NCI-H1092 (cell line): ENCODE data around the gene CIB4.
A peak's percentile ranks its signal among the peaks of the same experiment; 100 is the strongest.

Experiments
- DNase-seq: peaks from one replicate; lab custom pipeline; 2025; lab: John Stamatoyannopoulos, UW

The CIB4 gene

GRCh38 chr2:26640781-26641564 is at the start of gene CIB4:
Gene CIB4 (minus strand): TSS chr2:26641366. CDS start chr2:26641314, 52 bp downstream.
- DNase-seq, result no peak

DNA sequence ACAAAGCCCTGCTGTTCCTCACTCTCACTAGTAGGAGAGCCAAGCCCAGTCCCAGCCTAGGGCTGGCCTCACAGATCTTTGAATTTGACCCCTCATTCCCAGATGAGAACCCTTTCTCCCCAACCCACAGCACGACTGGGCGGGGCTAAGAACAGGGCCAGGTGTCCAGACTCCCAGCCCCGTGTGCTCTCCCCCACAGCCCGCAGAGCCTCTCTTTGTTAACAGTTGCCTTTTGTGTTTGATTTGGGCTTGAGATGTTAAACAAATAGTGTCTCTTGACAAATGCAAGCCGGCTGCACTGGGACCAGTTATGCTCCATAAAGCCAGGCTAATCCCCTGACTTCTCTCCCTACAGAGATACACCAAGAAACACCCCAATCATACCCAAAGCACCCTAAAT is 46.6 kb upstream of the CIB4 start:
- DNase-seq, result peak; percentile 84

DNA sequence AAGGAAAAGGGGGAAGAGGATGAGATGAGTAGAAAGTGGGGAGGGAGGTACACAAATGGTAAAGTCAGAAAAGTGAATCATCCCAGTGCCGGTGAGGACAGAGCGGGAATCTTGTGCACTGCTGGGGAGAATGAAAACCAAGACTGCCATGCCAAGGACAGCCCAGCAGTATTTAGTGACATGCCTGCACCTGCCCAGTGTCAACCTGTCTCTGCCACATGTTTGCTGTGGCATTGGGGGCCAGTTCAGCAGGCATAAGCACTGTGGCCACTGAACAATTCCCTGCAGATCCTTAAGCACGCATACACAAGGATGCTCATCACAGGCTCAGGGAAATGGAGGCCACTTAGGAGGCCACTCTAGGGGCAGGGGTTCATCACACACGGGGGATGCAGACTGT is 46.2 kb upstream of the CIB4 start:
- no peak for DNase-seq

GRCh38 chr2:26685989-26686839 is 45.0 kb upstream of the CIB4 start:
- DNase-seq, result peak; percentile 23

DNA sequence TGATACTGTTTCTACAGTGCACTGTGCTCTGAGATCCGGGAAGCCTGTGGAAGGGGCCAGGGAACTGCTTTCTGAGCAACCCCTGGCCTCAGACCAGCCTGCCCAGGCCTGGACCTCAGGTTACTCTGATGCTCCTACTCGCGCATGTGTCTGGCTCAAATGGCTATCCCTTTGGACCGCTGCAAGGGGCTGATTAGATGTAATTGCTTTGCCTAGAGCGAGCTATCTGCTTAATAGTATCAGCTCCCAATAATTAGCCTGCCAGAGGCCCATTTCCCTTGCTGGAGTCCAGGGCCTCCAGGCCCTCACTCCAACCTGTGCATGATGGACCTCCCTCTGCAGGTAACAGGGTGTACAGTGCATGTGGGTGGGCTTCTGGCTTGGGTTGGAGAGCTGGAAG is 44.2 kb upstream of the CIB4 start:
- no peak for DNase-seq

DNA sequence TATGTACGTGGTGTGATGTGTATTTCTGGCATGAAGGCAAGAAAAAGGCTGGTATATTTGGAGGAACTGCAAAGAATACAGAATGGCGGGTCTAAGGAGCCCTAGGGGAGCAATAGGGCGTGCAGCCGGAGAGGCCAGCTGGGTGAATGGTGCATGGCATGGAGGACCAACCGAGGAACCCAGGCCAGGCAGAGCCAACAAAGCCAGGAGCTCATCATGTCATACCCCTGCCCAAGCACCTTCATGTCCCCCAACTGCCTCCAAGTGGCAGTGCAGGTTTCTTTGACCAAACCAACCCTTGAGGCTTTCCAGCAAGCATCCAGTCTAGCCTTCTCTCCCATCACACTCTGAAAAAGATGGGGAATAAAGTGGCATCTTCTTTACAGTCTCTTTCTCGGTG is 42.4 kb upstream of the CIB4 start:
- no peak for DNase-seq

DNA sequence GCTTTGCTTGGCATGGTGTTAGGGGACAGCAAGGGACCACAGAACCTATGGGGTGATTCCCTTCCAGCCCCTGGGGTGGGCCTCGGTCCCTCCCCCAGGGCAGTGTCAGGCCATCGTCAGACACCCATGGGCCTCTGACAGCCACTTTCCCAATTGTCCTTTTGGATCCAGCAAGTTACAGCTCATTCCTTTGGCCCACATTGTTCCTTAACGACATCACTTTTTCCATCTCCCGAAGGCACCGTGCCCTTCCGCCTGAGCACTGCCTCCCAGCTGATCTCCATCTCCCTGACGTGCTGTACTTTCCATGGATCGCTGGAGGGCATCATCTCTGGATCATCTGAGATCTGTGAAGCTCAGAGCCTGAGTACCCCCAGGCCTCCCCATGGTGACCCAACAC is 41.0 kb upstream of the CIB4 start:
- DNase-seq, result no peak

- DNase-seq, result no peak
These were observed 40.5 kb upstream of the CIB4 start for GRCh38 chr2:26681656-26682055.

DNA sequence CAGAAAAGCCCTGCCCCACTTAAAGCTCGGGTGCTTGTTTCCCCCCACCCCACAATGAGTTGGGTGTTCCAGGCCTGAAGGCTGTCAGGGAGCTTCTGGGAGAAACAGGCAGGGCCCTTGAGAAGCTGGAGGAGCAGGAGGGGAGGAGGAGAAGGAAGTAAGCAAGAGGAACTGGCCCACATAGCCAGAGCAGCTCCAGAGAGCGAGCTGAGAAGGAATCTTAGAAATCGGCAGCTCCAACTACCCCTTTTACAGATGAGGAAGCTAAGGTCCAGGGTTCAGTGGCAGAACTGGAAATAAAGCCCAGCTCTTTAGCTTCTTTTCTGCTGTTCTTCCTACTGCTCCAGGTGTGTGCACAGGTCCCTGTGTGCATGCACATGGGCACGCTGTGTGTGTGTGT is 38.7 kb upstream of the CIB4 start:
- DNase-seq, result no peak

GRCh38 chr2:26678035-26678434 is 36.9 kb upstream of the CIB4 start:
- DNase-seq, result no peak

- DNase-seq, result no peak
These were observed 34.6 kb upstream of the CIB4 start for GRCh38 chr2:26675651-26676255.

GRCh38 chr2:26674771-26675170 is 33.6 kb upstream of the CIB4 start:
- no peak for DNase-seq

DNA sequence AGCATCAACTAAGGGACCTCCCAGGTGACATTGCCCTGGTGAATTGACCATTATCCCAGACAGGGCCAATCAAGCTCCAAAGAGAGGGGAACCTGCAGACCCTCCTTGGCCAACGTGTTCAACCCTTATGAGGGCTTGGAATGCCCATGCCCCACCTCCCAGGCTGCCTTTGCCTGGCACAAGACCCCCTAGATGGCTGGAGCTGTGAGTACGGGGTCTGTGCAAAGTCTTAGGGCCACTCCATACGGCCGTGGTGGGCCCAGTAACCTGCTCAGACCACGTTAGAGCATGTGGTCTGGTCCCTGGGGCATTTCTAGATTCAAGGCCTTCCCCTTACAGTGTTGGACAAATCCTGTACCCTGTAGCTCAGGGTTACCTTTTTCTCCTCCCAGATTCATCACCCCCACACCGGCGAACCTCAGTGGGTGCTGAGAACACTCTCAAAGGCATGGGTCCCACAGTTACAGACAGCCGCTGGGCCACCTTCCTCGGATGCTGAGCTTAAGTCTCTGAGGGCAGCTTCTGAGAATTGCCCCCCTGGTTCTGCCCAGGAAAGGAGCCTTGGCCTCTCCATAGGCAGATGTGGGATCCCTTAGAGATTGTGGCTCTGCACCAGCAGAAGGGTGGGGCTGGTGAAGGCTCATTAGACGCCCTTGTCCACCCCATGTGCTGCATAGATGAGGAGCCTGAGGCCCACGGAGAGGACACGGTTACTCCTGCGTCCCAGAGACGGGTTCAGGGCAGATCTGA is 33.0 kb upstream of the CIB4 start:
- DNase-seq, result no peak

- no peak for DNase-seq
These were observed 31.7 kb upstream of the CIB4 start for GRCh38 chr2:26672818-26673393.

DNA sequence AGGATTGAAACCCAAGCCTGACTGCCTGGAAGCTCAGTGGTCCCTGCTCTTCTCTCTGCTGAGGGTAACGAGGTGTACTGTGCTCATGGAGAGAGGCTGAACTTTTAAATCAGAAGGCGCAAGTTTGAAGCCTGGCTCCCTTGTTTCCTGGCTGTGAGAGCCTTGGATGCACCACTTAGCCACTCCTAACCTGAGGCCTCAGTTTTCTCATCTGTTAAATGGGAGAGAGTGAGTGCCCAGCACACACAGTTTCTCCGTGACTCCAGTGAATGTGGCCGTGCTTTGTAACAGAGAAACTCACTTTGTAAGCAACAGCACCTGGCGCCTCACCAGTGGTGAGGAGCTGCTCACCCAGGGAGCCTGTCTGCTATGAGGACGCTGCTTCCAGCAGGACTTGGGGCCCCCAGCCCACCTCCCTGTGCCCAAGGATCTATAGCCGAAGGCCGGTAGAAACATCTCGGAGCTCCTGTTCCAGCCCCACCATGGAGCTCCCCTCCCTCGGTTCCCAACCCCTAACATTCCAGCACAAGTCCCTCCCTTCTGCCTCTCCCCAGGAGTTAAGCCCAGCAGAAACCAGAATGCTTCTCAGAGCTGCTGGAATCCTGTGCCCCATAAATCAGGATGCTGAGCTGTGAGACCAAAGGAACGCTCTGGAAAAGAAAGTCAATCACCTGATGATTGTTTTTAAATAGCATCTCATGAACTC is 31.1 kb upstream of the CIB4 start:
- no peak for DNase-seq

DNA sequence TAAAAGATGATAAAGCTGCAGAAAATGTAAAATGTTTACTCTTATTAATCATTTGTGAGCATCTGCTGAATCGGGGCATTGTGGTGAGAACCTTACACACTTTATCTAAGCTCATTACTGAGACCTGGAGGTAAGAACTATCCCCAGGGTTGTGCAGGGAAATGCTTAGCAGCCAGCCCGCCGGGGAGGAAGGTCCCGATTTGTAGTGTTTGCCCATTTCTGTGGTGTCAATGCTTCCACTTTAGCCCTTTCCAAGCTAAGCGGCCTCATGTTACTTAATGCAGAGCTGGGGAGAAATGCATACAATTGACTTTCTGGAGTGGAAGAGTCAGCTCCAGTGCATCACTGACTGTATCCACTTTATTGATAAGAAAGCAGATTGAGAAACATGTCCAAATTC is 30.5 kb upstream of the CIB4 start:
- DNase-seq, result no peak

DNA sequence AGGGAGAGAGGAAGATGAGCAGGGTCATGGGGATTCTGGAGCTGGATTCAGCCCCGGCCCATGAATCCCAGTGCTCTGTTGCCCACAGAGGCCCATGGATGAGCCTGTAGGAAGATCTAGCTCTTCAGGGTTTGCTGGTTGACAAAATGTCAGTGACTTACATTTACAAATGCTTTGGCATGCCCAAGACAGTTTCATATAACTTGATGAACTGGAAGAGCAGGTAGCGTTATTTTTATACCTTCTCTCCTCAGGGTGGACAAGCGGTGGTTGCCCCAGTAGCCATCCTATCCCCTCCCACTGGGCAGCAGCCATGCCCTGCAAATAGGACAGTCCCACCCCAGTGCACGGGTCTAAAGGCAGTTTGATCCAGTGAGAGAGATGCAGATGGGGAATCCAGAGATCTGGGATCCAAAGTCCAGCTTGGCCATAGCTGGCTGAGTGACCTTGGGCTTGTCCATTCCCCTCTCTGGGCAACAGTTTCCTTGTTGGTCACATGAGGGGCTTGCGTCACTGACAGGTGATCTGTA is 29.8 kb upstream of the CIB4 start:
- no peak for DNase-seq

DNA sequence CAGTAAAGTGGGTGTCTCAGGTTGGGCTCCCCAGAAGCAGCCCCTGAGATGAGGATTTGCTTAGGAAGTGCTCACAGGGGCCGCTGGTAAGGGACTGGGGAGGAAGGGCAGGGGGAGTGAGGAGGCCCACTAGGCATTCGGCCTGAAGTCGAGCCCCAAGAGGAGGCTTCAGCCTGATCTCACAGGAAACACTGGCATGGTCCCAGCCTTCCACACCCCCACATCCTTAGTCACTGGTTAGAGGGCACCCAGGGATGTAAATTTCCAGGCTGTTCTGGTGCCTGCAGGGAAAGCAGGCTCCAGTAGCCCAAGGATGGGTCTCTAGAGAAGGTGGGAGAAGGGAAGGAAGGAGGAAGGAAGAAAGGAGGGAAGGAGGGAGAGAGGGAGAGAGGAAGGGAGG is 29.0 kb upstream of the CIB4 start:
- DNase-seq, result no peak

DNA sequence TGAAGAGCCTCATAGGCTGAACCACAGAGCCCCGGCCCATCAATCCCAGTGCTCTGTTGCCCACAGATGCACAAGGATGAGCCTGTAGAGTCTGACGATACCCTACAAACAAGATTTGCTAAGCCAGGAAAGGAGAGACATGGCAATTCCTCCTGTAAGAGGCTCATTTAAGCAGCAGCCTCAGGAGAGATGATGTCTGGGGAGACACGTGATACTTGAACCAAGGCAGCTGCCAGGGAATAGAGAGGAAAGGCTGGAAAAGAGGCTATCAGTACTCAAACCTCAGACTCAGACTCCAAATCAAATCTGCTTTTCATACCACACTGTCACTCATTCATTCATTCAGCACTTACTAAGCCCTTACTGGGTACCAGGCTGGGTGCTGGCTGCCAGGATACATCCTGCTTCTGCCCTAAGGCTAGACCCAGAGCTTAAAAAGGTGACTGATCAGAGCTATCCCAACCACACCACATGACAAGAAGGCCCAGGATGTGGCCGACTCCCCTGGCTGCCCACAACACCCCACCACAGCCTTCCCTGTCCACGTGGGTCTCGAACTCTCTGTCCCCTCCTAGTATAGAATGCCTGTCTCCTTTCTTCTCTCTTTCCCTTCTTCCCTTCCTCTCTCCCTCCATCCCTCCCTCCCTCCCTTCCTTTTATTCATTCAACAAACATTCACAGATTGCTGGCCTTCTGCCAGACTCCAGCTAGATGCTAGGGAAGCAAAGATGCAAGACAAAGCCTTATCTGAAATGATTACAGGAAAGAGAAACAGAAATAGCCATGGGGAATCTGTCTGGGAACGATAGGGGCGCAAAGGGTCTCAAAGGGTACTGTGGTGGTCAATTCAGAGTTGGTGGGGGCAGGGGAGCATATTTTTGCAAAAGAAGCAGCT is 27.9 kb upstream of the CIB4 start:
- no peak for DNase-seq

- no peak for DNase-seq
These were observed 26.9 kb upstream of the CIB4 start for GRCh38 chr2:26668041-26668440.
